ENCODE measurements around the gene KRT7.
A peak's percentile ranks its signal among the peaks of the same experiment; 100 is the strongest.
"Not testable (repeated sequence)": the region's sequence is repeated elsewhere in the genome, so short reads cannot be mapped to it uniquely, and the experiment has no call there.

The KRT7 gene

DNA sequence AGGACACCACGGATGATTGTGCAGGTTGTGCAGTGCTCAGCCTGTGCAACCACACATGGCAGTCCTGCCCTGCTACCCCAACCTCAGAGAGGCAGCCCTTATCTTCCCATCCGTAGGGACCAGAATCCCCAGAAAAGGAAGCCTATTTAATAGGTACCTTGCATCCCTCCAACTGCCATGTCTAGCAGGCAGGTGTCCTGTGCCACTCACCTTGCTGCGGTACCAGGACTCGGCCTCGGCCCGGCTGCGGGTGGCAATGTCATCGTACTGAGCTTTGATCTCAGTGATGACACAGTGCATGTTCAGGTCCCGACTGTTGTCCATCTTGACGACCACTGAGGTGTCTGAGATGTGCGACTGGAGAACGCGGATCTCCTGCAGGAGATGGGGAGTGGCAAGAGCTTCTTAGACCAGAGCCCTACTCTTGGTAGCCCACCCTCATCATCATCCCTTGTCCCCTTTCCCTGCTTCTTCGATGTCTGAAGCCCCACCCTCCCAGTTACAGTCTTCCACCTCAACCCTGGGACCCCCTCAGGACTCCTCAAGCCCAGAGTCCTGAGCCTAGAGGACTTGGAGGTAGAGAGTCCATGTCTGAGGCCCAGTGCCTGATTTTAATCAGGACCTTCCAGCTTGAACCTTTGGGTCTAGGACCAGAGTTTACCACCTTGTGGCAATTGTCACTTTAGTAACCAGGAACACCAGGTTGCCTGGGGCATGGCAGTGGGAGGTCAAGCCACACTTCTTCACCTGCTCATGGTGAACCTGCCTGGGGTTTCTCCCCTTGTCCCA lies 20.5 kb downstream of the KRT7 start:
- H3K4me1 ChIP-seq (ENCODE audit: control insufficient read depth, insufficient read depth, low read length) = no peaks in the 10 kb centered on the region
- peaks cover 68% of the 10 kb centered on the region for H3K27me3 ChIP-seq (ENCODE audit: control insufficient read depth, insufficient read depth, low read length)
- H3K9ac ChIP-seq (ENCODE audit: low read depth, low read length) = no peak overlapping the region
- H3K36me3 ChIP-seq (ENCODE audit: control insufficient read depth, insufficient read depth, low read length) = no peaks in the 10 kb centered on the region
- no peaks in the 10 kb centered on the region for H3K9me3 ChIP-seq (ENCODE audit: control insufficient read depth, insufficient read depth, low read length)
- no peak overlapping the region for H3K4me3 ChIP-seq (ENCODE audit: low read depth, low read length)

DNA sequence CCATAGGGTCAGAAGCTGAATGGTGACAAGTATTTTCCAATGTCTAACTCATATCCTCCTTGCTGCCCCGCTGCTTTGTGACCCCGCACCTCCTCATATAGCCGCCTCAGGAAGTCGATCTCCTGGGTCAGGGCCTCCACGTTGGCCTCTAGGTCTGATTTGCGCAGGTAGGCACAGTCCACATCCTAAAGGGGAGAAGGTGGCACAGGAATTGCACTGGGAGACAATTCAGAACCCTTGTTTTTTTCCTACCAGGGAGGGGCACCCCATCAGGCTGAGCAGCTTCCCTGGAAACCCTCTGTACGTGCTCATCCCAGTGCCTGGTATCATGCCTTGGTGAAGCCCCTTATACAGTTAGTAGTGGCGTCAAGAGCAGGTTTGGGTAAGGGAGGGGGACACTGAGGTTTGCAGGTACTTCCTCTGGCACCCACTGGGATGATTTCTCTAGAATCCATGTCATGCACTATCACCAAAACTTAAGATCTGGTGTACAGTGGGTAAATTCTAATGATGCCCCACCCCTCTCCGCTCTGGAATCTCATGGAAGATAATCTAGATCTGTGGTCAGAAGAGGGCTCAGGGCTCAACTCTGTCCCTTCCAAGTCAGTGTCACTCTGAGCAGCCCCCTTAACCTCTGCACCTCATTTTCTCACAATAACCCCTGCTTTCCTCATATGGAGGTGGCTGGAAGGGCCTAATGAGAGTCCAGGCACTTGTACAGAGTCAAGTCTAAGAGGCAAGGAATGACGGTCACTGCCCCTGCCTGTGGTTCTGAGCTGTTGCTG lies 21.3 kb downstream of the KRT7 start:
- Histone ChIP-seq H3K9ac (ENCODE audit: low read depth, low read length) (no peak overlapping the region), H3K4me1 (ENCODE audit: control insufficient read depth, insufficient read depth, low read length) (no peaks in the 10 kb centered on the region), H3K27me3 (ENCODE audit: control insufficient read depth, insufficient read depth, low read length) (peaks cover 69% of the 10 kb centered on the region), H3K4me3 (ENCODE audit: low read depth, low read length) (no peak overlapping the region), H3K36me3 (ENCODE audit: control insufficient read depth, insufficient read depth, low read length) (no peaks in the 10 kb centered on the region), H3K9me3 (ENCODE audit: control insufficient read depth, insufficient read depth, low read length) (no peaks in the 10 kb centered on the region)

DNA sequence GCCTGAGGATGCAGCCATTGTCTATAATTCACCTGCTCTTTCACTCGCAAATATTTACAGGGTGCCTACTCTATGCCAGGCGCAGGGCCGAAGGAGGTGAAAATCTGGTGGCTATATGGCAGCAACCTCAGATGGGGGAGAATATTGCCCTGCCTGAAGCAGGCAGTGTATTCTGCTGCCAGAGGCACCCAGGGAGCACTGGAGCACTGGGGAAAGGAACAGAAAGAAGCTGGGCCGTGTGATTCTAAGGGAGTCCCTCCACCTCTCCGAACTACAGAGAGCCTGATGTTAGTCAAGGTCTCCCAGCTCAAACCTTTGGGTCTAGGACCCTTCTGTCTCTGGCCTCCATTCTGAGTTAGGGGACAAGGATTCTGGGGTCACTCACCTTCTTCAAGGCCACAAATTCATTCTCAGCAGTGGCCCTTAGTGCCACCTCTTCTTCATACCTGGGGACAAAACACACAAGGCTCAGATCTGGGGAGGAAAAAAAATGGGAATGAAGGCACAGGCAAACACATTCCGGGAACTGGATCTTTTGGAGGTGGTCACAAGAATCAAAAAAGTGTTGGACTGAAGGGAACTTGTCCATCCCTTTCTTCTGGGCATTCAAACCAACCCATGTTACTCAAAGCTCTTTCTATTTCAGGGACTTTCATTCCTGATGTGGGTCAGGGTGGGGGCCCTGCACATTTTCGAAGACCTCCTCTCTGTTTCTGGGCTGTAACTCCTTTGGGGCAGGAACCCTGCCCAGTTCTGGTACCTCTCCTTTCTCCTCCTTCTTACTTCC lies 22.1 kb downstream of the KRT7 start:
- peaks cover 69% of the 10 kb centered on the region for H3K27me3 ChIP-seq (ENCODE audit: control insufficient read depth, insufficient read depth, low read length)

DNA sequence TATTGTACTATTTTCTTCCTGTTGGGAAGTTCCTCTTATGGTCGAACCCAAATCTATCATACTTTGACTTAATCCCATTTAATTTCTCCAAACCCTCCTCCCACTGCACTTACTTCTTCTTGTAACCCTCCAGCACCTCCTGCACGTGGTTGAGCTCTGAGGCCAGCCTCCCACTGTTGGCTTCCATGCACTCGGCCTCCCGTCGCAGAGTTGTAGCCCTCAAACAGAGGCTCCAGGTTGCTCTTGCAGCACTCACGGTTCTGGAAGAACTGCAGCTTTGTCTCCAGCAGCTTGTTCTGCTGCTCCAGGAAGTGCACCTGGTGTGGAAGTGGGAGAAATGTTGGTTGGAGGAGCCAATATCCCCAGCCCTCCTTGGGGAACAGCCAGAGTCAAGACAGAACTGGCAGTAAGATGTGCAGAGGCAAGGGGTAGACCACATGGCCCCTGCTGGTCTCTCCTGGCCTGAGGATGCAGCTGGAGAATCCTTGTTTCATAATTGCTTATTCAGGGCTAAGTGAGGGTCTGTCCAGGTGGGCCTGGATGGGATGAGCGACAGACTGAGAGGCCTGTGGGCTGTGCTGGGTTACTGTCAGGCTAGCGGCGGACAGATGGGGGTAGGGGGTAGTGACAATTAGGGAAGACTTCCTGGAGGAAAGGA lies 23.0 kb downstream of the KRT7 start:
- peaks cover 69% of the 10 kb centered on the region for H3K27me3 ChIP-seq (ENCODE audit: control insufficient read depth, insufficient read depth, low read length)
- H3K36me3 ChIP-seq (ENCODE audit: control insufficient read depth, insufficient read depth, low read length) = no peaks in the 10 kb centered on the region
- no peaks in the 10 kb centered on the region for H3K4me1 ChIP-seq (ENCODE audit: control insufficient read depth, insufficient read depth, low read length)
- no peak overlapping the region for H3K4me3 ChIP-seq (ENCODE audit: low read depth, low read length)
- no peaks in the 10 kb centered on the region for H3K9me3 ChIP-seq (ENCODE audit: control insufficient read depth, insufficient read depth, low read length)
- no peak overlapping the region for H3K9ac ChIP-seq (ENCODE audit: low read depth, low read length)

More for the DNA sequence above, 22.1 kb downstream of the KRT7 start:
- Histone ChIP-seq H3K36me3 (ENCODE audit: control insufficient read depth, insufficient read depth, low read length) (no peaks in the 10 kb centered on the region), H3K9ac (ENCODE audit: low read depth, low read length) (no peak overlapping the region), H3K9me3 (ENCODE audit: control insufficient read depth, insufficient read depth, low read length) (no peaks in the 10 kb centered on the region), H3K4me1 (ENCODE audit: control insufficient read depth, insufficient read depth, low read length) (no peaks in the 10 kb centered on the region), H3K4me3 (ENCODE audit: low read depth, low read length) (no peak overlapping the region)

DNA sequence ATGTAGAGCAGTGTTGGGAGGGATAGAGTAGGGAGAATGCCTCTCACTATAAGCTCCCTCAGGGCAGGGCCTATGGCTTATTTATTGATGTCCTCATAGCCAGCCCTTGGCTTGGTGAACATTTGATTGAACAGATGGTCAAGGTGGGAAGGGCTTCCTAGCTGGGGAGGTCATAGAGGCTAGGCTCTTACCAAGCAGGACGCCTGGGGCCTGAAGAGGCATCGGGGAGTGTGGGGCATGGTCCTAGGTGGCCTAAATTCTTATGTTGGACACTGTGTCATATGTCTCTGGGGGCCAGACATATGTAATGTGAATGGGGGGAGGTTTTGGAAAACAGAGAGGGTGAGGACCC lies 23.5 kb downstream of the KRT7 start:
- Histone ChIP-seq H3K4me1 (ENCODE audit: control insufficient read depth, insufficient read depth, low read length) (no peaks in the 10 kb centered on the region), H3K4me3 (ENCODE audit: low read depth, low read length) (no peak overlapping the region), H3K36me3 (ENCODE audit: control insufficient read depth, insufficient read depth, low read length) (no peaks in the 10 kb centered on the region), H3K9ac (ENCODE audit: low read depth, low read length) (no peak overlapping the region), H3K27me3 (ENCODE audit: control insufficient read depth, insufficient read depth, low read length) (peaks cover 67% of the 10 kb centered on the region), H3K9me3 (ENCODE audit: control insufficient read depth, insufficient read depth, low read length) (no peaks in the 10 kb centered on the region)

DNA sequence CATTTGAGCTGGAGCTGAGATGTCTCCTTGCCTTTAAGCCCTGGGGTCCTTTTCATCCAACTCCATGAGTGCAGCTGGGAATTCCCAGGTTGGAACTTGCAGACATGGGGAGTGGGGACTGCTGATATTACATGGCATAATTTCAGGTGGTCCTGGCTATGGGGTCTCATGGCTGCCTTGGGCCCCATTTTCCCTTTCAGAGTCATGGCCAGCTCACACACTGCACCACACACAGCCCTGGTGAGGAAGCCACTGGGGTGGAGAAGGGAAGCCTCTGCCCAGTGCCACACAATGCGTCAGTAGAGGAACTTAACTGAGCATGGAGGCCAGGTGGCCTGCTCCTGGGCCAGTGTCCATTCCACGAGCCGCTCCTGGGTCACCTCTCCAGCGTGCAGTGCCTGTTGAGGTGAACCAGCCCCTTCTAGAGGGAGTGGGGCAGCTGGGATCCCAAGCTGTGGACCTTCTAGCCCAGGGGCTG lies 24.1 kb downstream of the KRT7 start:
- no peaks in the 10 kb centered on the region for H3K9me3 ChIP-seq (ENCODE audit: control insufficient read depth, insufficient read depth, low read length)
- H3K4me3 ChIP-seq (ENCODE audit: low read depth, low read length) = no peak overlapping the region
- no peak overlapping the region for H3K9ac ChIP-seq (ENCODE audit: low read depth, low read length)
- H3K36me3 ChIP-seq (ENCODE audit: control insufficient read depth, insufficient read depth, low read length) = no peaks in the 10 kb centered on the region
- H3K4me1 ChIP-seq (ENCODE audit: control insufficient read depth, insufficient read depth, low read length) = no peaks in the 10 kb centered on the region
- peaks cover 67% of the 10 kb centered on the region for H3K27me3 ChIP-seq (ENCODE audit: control insufficient read depth, insufficient read depth, low read length)

DNA sequence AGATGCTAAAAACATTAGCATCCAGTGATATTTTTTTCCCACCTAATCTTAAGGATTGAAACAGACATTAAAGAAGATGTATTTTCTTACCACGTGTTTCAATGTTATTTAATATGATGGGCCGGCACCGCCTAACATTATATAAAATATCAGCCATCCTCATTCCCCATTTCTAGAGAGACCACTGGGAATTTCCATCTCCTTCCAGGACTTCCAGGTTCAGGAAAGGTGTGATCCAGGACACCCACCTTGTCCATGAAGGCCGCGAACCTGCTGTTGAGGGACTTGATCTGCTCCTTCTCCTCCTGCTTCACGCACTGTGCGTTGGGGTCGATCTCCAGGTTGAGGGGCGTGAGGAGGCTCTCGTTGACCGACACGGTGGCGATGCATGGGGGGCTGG lies 24.9 kb downstream of the KRT7 start:
- not testable (repeated sequence) for H3K36me3 ChIP-seq (ENCODE audit: control insufficient read depth, insufficient read depth, low read length); H3K4me1 ChIP-seq (ENCODE audit: control insufficient read depth, insufficient read depth, low read length); H3K9me3 ChIP-seq (ENCODE audit: control insufficient read depth, insufficient read depth, low read length); H3K9ac ChIP-seq (ENCODE audit: low read depth, low read length)
- H3K4me3 ChIP-seq (ENCODE audit: low read depth, low read length) = peak overlapping the region; percentile 13
- H3K27me3 ChIP-seq (ENCODE audit: control insufficient read depth, insufficient read depth, low read length) = peaks cover 65% of the 10 kb centered on the region

DNA sequence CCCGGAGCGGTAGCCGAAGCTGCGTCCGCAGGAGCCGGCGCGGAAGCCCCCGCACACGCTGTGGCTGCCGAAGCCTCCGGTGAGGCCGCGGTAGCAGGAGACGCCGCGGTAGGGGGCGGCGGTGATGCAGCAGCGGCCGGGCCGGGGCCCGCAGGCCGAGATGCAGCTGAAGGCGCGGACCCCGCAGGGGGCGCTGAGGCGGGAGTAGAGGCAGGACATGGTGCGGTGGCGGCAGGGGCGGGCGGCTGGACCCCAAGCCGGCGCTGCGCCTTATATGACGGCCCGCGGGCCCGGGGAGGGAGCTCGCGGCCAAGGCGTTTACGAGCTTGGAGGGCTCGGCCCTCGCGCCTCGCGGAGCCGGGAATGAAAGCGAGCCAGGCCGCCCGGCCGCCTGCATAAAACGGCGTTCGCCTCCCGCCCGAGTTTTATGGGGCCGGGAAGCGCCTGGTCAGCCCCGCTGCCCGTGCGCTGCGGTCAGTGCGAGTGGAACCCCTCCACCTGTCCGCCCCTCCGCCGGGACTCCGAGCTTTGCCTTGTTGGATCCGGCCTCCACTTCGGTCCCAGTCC lies 25.4 kb downstream of the KRT7 start:
- Histone ChIP-seq H3K4me1 (ENCODE audit: control insufficient read depth, insufficient read depth, low read length) (no peaks in the 10 kb centered on the region), H3K27me3 (ENCODE audit: control insufficient read depth, insufficient read depth, low read length) (peaks cover 65% of the 10 kb centered on the region), H3K9me3 (ENCODE audit: control insufficient read depth, insufficient read depth, low read length) (no peaks in the 10 kb centered on the region), H3K9ac (ENCODE audit: low read depth, low read length) (no peak overlapping the region), H3K4me3 (ENCODE audit: low read depth, low read length) (peak overlapping the region; percentile 13), H3K36me3 (ENCODE audit: control insufficient read depth, insufficient read depth, low read length) (no peaks in the 10 kb centered on the region)

DNA sequence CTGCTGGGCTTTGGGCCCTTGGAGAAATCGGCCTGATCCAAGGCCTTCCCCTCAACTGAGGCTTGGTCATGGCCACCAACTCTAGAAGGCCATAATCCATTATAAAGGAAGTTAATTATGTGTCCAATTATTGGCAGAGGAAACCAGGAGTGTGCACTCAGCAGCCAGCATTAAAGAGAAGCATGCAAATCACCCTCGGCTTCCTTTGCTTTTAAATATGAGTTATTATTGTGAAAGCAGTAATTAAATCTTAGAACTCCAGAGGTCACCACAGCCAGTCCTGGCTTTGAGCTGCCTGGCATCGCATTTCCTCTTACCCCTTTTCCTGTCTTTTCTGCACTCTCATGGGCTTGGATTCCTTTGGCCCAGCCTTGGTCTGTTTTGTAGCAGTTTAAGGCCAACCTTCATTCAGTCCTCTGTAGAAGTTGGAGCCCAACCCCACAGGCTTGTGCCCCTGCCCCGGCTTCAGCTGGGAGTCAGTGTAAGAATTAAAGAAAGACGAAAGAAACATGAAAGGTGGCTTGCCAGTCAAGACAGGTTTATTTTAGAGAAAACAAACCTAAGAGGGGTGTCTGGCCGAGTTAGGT lies 26.7 kb downstream of the KRT7 start:
- no peaks in the 10 kb centered on the region for H3K9me3 ChIP-seq (ENCODE audit: control insufficient read depth, insufficient read depth, low read length)
- H3K4me3 ChIP-seq (ENCODE audit: low read depth, low read length) = no peak overlapping the region
- no peaks in the 10 kb centered on the region for H3K4me1 ChIP-seq (ENCODE audit: control insufficient read depth, insufficient read depth, low read length)
- no peak overlapping the region for H3K9ac ChIP-seq (ENCODE audit: low read depth, low read length)
- no peaks in the 10 kb centered on the region for H3K36me3 ChIP-seq (ENCODE audit: control insufficient read depth, insufficient read depth, low read length)
- H3K27me3 ChIP-seq (ENCODE audit: control insufficient read depth, insufficient read depth, low read length) = peaks cover 56% of the 10 kb centered on the region

DNA sequence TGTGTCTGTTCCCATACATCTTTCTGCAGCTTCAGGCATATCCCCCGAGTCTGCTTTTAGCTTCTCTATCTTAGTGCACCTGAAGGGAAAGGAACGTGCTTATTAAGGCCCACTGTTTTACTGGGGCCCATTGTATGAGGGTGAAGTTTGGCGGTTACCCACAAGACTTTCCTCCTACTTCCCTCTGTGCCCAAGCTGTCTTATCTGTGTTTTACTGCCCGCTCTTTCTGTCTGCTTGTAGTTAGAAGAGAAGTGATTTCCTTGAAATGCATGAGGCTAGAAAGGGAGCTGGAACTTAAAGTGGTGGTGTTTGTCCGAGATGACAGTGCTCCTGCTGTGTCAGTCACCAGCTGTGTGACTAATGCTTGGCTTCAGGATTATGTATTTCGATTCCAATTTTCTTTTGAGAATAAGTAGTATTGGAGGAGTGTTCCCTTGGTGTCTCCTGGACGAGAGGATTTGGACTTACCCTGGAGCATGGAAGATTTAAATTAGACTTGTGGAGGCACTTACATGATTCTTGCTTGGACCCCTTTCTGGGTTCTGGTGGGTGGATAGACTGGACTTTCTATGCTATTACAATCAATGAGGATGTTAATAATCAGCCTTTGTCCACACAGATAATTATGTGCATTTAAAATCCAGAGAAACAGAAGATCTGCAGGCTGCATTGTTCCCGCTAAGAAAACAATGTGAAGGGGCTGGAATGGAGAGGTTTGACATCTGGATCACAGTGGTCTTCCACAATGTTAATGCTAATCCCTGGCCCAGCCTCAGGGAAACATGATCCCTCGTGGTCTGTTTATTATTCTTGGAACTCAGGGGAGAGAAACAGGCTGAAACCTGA lies 27.5 kb downstream of the KRT7 start:
- Histone ChIP-seq H3K27me3 (ENCODE audit: control insufficient read depth, insufficient read depth, low read length) (peaks cover 48% of the 10 kb centered on the region), H3K9me3 (ENCODE audit: control insufficient read depth, insufficient read depth, low read length) (no peaks in the 10 kb centered on the region), H3K36me3 (ENCODE audit: control insufficient read depth, insufficient read depth, low read length) (no peaks in the 10 kb centered on the region), H3K4me3 (ENCODE audit: low read depth, low read length) (no peak overlapping the region), H3K9ac (ENCODE audit: low read depth, low read length) (no peak overlapping the region), H3K4me1 (ENCODE audit: control insufficient read depth, insufficient read depth, low read length) (no peaks in the 10 kb centered on the region)

Measured in iPS-15b (cell line).